Activated CD4-positive, alpha-beta T cell treated with anti-CD3 and anti-CD28 coated beads, Interleukin-2, amount 50 U/mL, for 16 hours (primary cell): ENCODE measurements around the gene PRKAG2.

Experiments
- DNase-seq: peaks from one replicate; pipeline ENCODE4 v3.0.0-alpha.2; 2020

PRKAG2 gene

DNA sequence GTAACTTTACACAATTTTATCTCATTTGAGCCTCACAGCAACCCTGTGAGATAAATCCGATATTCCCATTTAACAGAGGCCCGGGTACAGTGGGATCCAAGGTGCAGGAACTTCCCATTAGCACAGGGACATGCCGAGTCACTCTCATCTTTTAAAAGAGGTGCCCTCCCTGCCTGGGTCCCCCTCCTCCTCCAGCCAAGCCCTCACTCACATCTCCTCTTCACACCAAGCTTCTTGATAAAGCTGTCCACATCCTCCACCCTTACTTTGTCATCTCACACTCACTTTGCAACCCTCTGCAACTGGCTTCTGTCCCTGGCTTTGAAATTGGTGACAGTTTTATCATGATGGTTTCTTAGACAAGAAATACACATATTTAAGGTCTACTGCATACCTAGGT is 212.6 kb downstream of the PRKAG2 start:
- DNase-seq: no peak

DNA sequence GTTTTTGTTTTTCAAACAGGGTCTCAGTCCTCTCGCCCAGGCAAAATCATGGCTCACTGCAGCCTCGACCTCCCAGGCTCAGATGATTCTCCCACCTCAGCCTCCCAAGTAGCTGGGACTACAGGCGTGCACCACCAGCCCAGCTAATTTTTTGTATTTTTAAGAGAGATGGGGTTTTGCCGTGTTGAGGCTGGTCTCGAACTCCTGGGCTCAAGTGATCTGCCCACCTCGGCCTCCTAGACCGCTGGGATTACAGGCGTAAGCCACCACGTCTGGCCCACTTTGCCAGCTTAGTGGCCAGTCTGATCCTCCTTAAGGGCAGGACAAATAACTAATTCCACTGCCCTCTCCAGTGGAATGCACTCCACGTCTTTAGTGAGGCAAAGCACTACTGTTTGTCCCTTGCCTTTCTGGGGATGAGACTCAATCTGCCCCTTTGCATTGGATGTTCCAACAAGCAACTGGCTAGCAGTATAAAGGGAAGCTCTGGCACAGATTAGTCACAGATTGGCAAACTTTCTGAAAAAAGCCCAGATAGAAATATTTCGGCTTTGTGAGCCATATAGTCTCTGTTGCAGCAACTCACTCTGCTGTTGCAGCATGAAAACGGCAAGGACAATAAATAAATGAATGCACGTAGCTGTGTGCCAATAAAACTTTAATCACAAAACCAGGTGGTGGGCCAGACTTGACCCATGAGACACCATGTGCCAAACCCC is 213.4 kb downstream of the PRKAG2 start:
- no peak for DNase-seq

DNA sequence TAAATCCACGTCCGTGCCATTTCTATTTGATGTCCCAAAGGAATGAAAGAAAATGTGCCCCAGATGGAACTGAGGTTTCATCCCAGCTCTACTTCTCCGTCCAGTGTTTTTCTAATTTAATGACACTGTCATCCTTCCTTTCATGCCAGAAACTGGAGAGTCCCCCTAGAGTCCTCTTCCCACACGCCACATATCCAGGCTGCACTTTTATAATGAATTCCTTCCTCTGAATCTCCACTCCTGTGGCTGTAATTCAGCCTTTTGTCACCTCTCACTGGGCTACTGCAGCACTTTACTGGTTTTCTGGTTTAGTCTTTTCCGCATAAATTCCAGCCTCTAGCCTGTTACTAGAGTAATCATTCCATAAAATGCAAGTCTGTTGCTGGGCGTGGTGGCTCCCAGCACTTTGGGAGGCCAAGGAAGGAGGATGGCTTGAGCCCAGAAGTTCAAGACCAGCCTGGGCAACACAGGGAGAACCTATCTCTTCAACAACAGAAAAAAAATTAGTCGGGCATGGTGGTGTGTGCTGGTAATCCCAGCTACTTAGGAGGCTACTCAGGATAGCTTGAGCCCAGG is 214.6 kb downstream of the PRKAG2 start:
- no peak for DNase-seq

DNA sequence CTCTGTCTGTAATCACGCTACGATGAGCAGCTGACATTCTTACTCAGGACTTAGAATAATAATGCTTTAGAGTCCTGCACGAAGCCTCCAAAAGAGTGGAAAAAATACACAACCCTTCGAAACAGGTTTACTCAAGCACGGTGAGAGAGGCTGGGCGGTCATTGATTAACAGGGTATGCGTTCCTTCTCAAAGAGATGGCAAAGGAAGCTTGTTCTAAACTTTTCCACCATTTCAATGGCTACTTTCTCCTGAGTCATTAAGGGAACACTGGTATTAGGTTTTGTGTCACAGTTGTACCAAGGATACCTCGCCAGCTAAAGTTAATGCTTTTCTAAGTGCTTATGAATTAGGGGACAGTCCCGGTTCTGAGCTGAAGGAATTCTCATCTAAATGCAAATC is 215.3 kb downstream of the PRKAG2 start:
- no peak for DNase-seq

DNA sequence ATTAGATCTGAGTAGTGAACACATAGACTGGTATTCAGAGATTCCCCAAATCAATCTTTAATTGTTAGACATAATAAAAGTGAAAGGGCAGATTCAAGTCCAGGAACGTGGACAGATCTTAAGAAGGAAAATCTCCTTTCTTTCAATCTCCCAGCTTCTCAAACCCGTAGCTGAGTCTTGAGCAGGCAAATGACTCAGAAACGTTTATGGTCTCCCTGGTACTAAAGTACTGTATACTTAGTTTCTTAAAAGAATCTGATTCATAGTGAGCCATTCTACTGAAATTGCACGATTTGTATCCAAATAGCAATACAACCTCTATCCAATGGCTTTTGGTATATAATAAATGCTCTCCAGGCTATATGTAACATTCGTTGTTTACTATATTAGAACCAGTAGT is 216.8 kb downstream of the PRKAG2 start:
- no peak for DNase-seq

DNA sequence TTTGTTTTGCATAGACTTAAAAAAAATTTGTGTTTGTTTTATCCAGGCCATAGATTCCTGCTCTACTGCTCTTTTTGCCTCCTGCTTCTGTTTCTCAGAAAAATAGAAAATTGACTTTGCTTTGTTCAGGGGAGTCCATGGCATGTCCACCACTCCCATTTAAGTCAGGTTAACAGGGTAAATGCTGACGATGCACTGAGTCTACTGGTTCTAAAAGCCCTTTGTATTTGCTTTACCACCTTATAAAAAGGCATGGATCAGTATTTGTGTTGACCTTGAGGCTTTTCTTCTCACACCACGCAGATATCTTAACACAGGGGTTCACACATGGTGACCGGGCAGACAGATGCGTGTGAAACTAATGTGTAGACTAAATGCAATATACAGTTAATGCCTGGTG is 217.7 kb downstream of the PRKAG2 start:
- DNase-seq: no peak

DNA sequence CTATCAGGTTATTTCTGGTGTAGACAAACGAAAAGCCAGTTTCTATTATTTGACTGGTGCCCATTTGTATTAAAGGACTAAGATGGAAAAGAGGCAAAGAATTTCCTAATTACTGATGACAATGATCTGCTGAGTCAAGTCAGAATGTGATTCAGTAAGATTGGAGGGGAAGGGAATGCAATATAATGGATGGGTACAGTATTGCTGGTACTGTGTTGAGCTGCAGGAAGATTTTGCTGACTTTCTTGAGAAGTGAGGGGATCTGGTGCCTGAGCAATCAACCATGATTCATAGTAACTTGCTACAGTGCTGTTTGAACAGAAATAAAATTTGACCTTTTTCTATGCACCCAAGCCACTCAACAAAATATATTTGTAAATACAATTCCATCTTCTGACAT is 218.1 kb downstream of the PRKAG2 start:
- DNase-seq: no peak

DNA sequence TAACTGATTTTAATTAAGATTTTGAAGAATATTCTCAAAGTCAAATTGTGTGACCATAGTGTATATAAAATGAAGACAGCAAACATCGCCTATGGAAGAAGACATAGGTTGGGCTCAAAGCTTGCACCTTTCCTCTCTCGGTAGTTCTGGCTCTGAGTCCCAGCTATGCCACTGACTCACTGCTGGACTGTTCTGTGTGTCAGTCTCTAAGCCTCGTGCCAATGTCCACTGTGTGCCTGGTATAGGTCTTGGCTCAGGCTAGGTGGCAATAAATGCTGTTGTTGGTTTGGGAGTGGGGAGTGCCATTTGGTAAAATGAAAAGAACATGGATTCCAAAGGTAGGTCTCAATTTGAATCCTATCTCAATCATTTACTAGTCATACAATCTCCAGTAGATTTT is 219.7 kb downstream of the PRKAG2 start:
- DNase-seq: no peak

DNA sequence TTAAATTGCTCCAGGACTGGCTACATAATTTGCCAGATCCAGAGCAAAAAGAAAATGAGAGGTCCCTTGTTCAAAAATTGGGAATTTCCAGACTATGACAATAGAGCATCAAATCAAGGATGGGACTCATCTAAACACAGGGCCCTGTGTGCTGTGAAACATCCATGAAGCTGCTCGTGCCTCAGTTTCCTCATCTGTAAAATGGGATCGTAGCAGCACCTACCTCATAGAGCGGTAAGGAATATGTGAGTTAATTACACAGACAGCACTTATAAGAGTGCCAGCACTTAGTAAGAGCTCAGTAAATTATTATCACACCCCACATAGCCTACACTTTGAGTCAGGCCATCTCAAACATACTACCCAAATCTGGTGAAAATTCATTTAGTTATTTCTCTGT is 221.4 kb downstream of the PRKAG2 start:
- DNase-seq: no peak

DNA sequence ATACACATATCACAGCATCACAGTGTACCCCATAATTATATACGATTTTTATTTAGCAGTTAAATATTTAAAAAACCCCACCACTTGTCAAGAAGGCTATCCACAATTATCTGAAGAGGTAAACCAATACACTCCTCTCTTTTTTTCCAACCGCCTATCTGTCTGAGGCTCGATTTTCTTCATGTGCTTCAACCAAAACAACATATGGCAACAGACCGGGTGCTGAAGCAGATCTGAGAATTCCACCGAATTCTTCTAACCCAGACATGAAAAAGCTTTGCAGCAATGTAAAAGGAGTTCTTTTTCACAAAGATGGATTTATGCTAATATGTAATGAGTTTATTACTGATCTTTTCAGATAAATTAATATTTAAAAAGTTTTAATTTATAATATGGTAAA is 224.8 kb downstream of the PRKAG2 start:
- no peak for DNase-seq

DNA sequence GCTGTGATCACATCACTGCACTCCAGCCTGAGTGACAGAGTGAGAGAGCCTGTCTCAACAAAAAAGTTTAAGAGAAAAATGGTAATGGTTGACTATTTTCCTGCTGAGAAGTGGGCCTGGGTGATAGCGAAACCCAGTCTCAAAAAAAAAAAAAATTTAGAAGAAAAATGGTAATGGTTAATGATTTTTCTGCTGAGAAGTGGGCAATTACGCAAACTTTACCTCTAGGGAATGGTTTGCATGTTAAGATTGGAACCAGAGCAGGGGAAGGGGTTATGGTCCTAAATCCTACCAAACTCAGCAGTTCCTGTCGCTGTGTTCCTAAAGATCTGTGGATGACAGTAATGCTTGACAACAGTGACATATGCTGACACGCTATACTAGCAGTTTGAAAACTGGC is 226.8 kb downstream of the PRKAG2 start:
- DNase-seq: no peak

DNA sequence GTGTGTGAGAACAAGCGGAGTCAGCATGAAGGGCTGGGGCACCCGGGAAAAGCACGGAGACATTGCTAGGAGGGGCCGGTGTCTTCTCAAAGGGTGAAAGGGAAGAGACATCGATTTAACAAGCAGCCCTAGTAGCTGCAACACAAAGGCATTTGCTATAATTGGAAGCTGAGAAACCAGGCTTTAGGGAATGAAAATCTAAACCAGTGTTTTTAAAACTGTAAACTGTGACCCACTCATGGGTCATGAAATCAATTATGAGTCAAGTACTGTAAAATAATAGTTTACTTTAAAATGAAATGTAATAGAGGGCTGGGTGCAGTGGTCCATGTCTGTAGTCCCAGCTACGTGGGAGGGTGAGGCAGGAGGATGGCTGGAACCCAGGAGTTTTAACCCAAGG is 228.5 kb downstream of the PRKAG2 start:
- DNase-seq: no peak

DNA sequence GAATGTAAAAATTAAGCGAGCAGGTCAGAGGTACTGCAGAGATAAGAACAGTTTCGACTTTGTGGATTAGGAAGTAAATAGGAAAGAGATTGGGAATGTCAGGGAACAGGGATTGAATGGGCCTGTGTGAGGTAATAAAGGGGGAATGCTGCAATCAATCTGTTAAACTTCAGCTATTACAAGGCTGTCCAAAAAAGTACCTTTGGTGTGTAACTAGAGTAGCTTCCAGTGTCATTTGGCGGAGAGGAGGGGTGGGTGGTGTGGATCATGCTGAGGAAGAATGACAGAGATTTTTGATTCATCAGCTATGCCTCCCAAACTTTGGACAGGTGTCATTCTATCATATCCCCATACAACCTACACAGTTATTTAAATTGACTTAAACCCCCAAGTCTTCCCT is 229.0 kb downstream of the PRKAG2 start:
- no peak for DNase-seq

DNA sequence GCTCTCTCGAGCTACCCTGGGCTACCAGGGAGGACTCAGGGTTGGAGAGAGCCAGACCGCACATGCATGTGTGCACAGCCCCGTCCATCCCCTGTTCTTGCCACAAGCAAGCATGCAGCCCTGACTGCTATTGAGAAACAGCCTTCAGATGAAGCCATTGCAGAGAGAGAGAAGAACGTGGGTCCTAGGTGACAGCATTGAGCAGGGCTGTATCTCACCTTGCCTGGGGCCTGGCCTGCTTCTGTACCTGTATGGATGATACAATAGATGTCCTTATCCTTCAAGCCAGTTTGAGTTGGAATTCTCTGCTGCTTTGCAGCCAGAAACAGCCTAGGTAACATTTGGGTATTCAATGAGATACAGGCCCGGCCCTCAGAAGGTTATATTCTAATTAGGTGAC is 229.9 kb downstream of the PRKAG2 start:
- DNase-seq: no peak

DNA sequence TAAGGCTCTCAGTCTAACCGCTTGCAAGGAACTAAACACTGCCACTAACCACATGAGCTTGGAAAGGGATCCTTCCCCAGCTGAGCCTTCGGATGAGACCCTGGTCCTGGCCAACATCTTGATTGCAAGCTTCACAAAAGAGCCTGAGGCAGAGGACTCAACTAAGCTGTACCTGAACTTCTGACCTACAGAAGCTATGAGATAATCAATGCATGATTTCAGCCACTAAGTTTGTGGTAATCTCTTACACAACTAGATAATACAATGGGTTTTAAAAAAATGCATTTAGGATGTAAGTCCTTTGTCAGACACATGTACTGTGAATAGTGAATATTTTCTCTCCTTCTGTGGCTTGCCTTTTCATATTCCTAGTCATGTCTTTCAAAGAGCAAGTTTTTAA is 231.6 kb downstream of the PRKAG2 start:
- DNase-seq: no peak

DNA sequence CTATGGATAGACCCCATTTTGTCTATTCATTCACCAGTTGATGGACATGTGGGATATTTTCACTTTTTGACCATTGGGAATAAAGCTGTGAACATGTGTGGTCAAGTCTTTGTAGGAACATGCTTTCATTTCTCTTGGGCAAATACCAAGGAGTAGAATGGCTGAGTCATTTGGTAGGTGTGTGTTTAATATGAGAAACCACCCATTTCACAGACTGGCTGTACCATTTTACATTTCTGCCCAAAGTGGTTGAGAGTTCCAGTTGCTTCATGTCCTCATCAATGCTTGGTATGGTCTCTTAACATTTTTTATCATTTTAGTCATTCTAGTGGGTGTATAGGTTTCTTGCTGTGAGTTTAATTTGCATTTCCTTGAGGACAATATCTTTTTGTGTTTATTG is 232.4 kb downstream of the PRKAG2 start:
- peak; percentile 10 for DNase-seq

DNA sequence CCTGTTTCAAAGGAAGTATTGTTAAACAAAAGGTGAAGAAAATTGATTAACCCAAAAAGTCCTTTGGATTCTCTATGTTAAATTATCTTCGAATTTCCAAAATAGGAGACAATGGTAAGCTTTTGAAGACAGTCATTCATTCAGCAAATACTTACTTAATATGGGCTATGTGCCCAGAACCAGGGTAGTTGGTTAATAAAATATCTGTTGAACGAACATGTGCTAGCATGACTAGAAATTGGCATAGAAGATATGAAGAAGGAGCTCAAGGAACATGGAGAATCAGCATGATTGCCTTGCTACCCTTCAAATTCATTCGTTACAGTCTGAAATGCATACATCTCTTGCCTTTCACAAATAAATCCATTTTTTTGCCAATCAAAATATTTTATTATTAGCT is 234.2 kb downstream of the PRKAG2 start:
- no peak for DNase-seq

DNA sequence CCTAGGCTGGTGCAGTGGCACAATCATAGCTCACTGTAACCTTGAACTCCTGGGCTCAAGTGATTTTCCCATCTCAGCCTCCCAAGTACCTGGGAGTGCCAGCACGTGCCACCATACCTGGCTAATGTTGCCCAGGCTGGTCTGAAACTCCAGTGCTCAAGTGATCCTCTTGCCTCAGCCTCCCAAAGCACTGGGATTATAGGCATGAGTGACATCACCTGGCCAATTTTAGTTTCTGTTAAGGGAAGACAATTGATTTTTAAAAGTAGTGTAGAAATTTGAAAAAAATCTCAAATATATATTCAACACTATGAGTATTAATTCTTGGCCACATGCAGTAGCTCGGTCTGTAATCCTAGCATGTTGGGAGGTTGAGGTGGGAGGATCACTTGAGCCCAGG is 235.3 kb downstream of the PRKAG2 start:
- DNase-seq: no peak

DNA sequence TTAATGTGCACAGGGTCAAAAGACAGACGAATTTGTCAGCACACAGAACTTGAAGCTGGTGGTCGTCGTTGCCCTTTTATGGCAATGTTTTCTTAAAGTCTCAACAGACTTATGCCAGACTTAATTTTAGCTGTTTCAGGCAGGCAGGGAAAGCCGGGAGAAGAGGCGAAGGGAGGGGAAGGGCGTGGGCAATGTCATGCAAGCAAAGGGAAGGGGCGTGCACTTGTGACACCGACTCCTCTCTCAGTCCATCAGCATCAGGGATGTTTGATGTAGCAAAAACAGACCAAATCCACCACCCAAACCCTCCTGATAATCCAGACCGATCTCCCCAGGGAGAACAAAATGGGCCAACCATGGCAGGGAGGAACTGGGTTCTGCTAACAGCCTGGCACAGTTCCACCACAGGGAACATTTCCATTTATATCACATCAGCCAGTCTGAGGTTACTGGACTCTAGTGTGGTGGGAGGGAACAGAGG is 239.1 kb downstream of the PRKAG2 start:
- no peak for DNase-seq

DNA sequence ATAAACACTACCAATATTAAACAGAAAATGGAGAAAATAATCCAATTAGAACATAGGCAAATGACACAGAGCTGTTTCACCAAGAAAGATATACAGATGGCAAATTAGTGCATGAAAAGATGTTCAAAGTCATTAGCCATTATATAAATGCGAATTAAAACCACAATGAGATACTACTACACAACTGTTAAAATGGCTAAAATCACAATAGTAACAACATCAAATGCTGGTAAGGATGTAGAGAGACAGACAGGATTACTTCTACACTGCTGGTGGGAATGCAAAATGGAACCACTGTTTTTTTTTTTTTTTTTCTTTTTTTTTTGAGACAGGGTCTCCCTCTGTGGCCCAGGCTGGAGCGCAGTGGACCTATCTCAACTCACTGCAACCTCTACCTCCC is 242.3 kb downstream of the PRKAG2 start:
- DNase-seq: no peak

DNA sequence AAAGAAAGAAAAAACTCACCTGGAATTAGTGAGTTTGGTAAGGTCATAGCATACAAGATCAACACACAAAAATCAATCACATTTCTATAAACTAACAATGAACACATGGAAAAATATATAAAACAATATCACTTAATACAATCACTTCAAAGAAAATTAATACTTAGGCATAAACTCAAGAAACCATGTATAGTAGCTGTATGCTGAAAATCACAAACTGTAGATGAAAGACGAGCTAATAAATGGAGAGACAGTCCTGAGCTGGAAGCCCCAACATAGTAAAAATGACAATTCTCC is 243.5 kb downstream of the PRKAG2 start:
- no peak for DNase-seq

DNA sequence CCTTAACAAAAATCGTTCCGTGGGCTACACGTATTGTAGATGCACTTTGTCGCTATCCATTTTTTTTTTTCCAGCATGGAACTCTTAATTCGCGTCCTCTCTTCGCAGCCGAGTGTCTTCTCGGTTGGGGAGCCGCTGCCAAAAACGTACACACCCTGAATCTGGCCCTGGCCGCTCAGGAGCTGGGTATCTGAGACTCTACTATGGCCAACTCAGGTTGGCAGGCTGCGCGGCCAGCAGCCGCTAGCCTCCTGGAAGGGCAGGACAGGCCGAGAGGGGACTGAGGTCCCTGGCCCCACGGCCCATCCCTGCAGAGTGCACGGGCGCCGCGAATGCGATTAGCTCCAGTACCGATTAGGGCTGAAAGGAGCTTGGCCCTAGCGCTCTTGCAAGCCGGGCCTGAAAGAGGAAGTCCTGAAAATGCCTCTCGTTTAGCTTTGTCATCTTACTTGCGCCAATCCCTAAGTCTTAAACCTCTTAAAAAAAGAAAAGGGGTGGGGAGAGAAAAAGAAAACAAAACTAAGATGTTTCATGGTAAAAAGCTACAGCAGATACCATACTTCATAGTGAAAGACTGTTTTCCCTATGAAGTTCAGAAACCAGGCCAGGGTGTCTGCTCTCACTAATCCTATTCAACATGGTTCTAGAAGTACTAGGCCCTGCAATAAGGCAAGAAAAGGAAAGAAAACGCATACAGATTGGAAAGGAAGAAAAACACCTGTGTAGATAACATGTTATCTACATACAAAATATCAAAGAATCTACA is 244.0 kb downstream of the PRKAG2 start:
- DNase-seq: peak; percentile 65

DNA sequence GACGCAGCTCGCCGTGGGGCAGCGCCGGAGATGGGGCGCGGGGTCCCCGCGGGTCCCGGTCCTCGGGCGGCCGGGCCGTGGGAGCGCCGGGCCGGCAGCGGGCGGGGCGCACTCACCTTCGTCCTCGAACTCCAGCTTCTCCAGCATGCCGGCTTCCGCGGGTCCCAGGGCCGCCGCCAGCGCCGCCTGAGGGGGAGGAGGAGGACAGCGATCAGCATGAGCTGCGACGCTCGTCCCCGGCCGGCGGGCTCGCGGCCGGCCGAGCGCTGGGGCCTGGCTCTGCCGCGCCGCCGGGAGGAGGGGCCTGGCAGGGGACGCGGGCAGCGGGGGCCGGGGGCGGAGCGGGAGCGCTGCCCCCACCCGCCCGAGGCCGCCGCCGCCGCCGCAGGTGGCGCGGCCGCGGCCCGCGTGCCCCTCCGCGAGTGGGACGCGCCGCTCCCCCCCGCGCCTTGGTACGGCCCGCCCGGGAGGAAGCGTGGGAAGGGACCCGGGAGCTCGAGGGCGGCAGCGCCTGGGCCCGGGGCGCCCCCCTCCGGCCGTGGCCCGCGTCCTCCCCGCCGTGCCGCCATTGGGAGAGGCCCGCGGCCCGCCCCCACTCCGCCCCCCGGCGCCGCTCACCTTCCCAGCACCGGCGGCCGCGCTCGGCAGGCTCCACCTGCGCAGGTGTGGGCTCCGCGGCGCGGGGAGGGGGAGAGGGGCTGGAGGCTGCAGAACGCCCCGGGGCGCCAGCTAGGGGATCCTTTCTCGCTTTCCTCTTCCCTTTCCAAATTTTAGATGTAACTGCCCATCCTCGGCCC is 244.8 kb downstream of the PRKAG2 start:
- DNase-seq: peak; percentile 82

DNA sequence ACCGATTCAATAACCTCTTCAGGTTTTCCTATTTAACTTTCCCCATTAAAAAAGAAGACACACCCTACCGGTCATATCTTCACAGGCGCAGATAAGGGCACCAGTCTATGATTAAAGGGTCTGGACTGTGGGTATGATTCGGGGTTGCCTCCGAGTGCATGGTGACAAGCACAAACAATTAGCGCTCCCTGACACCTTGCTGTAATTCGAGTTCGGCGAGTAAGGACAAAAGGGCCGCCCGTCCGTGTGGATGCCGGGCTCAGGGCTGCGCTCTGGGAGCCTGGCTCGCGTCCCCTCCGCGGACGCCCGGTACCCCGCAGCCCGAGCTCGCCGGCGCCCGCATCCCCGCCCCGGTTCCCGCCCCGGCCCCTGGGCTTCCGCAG is 245.4 kb downstream of the PRKAG2 start:
- peak; percentile 21 for DNase-seq
